Liver (tissue), 9 donors: ENCODE results near the gene KPNA6. TPM values are rescaled to one million over a fixed set of nuclear protein-coding genes. Genes with fewer than 3 reads are reported as not detected.

Source experiments
- DNase-seq: peaks from one replicate; pipeline ENCODE4 v3.0.0-alpha.2; 2017; ENCODE audit warnings: low spot score
- H3K27ac ChIP-seq, 2 donors: one replicate each; pipeline ENCODE4 v1.7.0; 2013; ENCODE audit warnings: inconsistent platforms in 2 of 2, low read length in 2 of 2, control low read depth in 1 of 2, low read depth in 1 of 2, mild to moderate bottlenecking in 1 of 2
- H3K27me3 ChIP-seq, 4 donors: one replicate each; pipeline versions ENCODE4 v1.6.1 to v1.7.0; 2013; ENCODE audit warnings: low read length in 3 of 4, inconsistent platforms in 1 of 4, mild to moderate bottlenecking in 1 of 4, moderate library complexity in 1 of 4; ENCODE audit not compliant: control insufficient read depth in 4 of 4, insufficient read depth in 4 of 4
- H3K36me3 ChIP-seq, 4 donors: one replicate each; pipeline versions ENCODE4 v1.6.1 to v1.7.0; 2013; ENCODE audit warnings: low read length in 3 of 4, mild to moderate bottlenecking in 3 of 4, low read depth in 1 of 4, moderate library complexity in 1 of 4; ENCODE audit not compliant: control insufficient read depth in 4 of 4, insufficient read depth in 3 of 4
- H3K4me1 ChIP-seq, 4 donors: one replicate each; pipeline versions ENCODE4 v1.6.1 to v1.7.0; 2013; ENCODE audit warnings: low read length in 3 of 4, mild to moderate bottlenecking in 3 of 4, moderate library complexity in 1 of 4; ENCODE audit not compliant: control insufficient read depth in 4 of 4, insufficient read depth in 4 of 4
- H3K4me3 ChIP-seq, 3 donors: one replicate each; pipeline versions ENCODE4 v1.6.1 to v1.7.0; 2013; ENCODE audit warnings: low read length in 3 of 3, control low read depth in 1 of 3, low read depth in 1 of 3, mild to moderate bottlenecking in 1 of 3
- H3K9ac ChIP-seq, 2 donors: one replicate each; pipeline ENCODE4 v1.7.0; 2013; ENCODE audit warnings: low read length in 2 of 2, mild to moderate bottlenecking in 2 of 2, moderate library complexity in 2 of 2, control low read depth in 1 of 2, low read depth in 1 of 2
- H3K9me3 ChIP-seq, 4 donors: one replicate each; pipeline versions ENCODE4 v1.6.1 to v1.7.0; 2013; ENCODE audit warnings: low read length in 3 of 4; ENCODE audit not compliant: control insufficient read depth in 4 of 4
- ATF3 ChIP-seq: IDR thresholded peaks from 2 replicates; pipeline ENCODE4 v1.6.1; 2016; ENCODE audit warnings: antibody characterized with exemption
- CTCF ChIP-seq: fragments of 150-350 bp; IDR thresholded peaks from 2 replicates; pipeline ENCODE4 v1.5.1; 2017; ENCODE audit warnings: improper control_type of control experiment, low read depth, low read length; ENCODE audit not compliant: missing input control
- EGR1 ChIP-seq, 2 donors: IDR thresholded peaks; 2 replicates each; pipeline ENCODE4 v1.6.1; 2016 to 2018; ENCODE audit warnings: antibody characterized with exemption in 2 of 2, low read depth in 2 of 2
- FOXA2 ChIP-seq: IDR thresholded peaks from 2 replicates; pipeline ENCODE4 v1.6.1; 2016; ENCODE audit warnings: antibody characterized with exemption
- GABPA ChIP-seq, 2 donors: IDR thresholded peaks in 1 of 2; conservative IDR thresholded peaks in 1 of 2; 2 replicates each; pipeline ENCODE4 v1.6.1; 2016; ENCODE audit warnings: antibody characterized with exemption in 2 of 2, mild to moderate bottlenecking in 1 of 2, moderate library complexity in 1 of 2
- HNF4A ChIP-seq, 2 donors: conservative IDR thresholded peaks; 2 replicates each; pipeline ENCODE4 v1.6.1; 2016; ENCODE audit warnings: antibody characterized with exemption in 2 of 2, mild to moderate bottlenecking in 2 of 2
- HNF4G ChIP-seq: IDR thresholded peaks from 2 replicates; pipeline ENCODE4 v1.6.1; 2016; ENCODE audit warnings: antibody characterized with exemption
- JUND ChIP-seq, 2 donors: IDR thresholded peaks; 2 replicates each; pipeline ENCODE4 v1.6.1; 2016; ENCODE audit warnings: antibody characterized with exemption in 2 of 2
- MAX ChIP-seq: IDR thresholded peaks from 2 replicates; pipeline ENCODE4 v1.6.1; 2016; ENCODE audit warnings: antibody characterized with exemption
- NR2F2 ChIP-seq: IDR thresholded peaks from 2 replicates; pipeline ENCODE4 v1.6.1; 2016; ENCODE audit warnings: antibody characterized with exemption
- RAD21 ChIP-seq, 2 donors: IDR thresholded peaks; 2 replicates each; pipeline ENCODE4 v1.6.1; 2016; ENCODE audit warnings: antibody characterized with exemption in 2 of 2, mild to moderate bottlenecking in 2 of 2
- REST ChIP-seq: IDR thresholded peaks from 2 replicates; pipeline ENCODE4 v1.6.1; 2016; ENCODE audit warnings: antibody characterized with exemption, mild to moderate bottlenecking
- RXRA ChIP-seq, 2 donors: IDR thresholded peaks; 2 replicates each; pipeline ENCODE4 v1.6.1; 2017 to 2018; ENCODE audit warnings: antibody characterized with exemption in 2 of 2, mild to moderate bottlenecking in 1 of 2
- SP1 ChIP-seq: IDR thresholded peaks from 2 replicates; pipeline ENCODE4 v1.6.1; 2018; ENCODE audit warnings: antibody characterized with exemption, mild to moderate bottlenecking
- TAF1 ChIP-seq: conservative IDR thresholded peaks from 2 replicates; pipeline ENCODE4 v1.6.1; 2016; ENCODE audit warnings: antibody characterized with exemption, mild to moderate bottlenecking
- YY1 ChIP-seq: IDR thresholded peaks from 2 replicates; pipeline ENCODE4 v1.6.1; 2016; ENCODE audit warnings: antibody characterized with exemption, mild to moderate bottlenecking
- ZBTB33 ChIP-seq: IDR thresholded peaks from 2 replicates; pipeline ENCODE4 v1.6.1; 2016; ENCODE audit warnings: antibody characterized with exemption
- WGBS: extraction: QIAGEN DNeasy Blood & Tissue Kit; methylation state at CpG from one replicate; pipeline ENCODE4 v1.1.7; 2013; 5-methylcytosine and 5-hydroxymethylcytosine counted together
- polyA plus RNA-seq, 2 donors: library from polyadenylated mRNA; stranded (reverse) in 1 of 2; unstranded in 1 of 2; fragments of 200-250 nt in 1 of 2; fragments of >200 nt in 1 of 2; fragmentation: Nextera tagmentation in 1 of 2; extraction: Ambion mirVana in 1 of 2; gene quantifications; one replicate each; pipeline versions ENCODE4 v1.2.1 to v1.2.3, GENCODE V29; 2013 to 2015
- total RNA-seq, 2 donors: library from RNA; depleted of rRNA; stranded (reverse); fragments of >200 nt; gene quantifications; one replicate each; pipeline ENCODE4 v1.2.3, GENCODE V29; 2014
- donor health status: healthy.
- donor health status: healthy.
- donor health status: healthy.
- donor health status: healthy.
- donor health status: healthy.

KPNA6 gene
- total and polyA plus RNA-seq, 4 donors = 9.3 to 23.2 (median 16.7) TPM

- TF ChIP-seq CTCF = no peak
- no peak for TF ChIP-seq ATF3
- TF ChIP-seq EGR1 (IDR thresholded peaks at IDR 0.05; ENCODE audit: low read depth in 2 of 2) = no peak
- TF ChIP-seq FOXA2 = no peak
- no peak for TF ChIP-seq HNF4G
- TF ChIP-seq RXRA (IDR thresholded peaks at IDR 0.05) = no peak
Measured at GRCh38 chr1:32062867-32063230, 45.0 kb upstream of the KPNA6 start (continued).

GRCh38 chr1:32063261-32063681 is 44.6 kb upstream of the KPNA6 start:
- Histone ChIP-seq H3K9ac (no peak overlapping the region), H3K4me3 (no peak overlapping the region), H3K36me3 (peaks cover 0 to 27% (median 21%) of the 10 kb centered on the region in 4 donors), H3K9me3 (no peaks in the 10 kb centered on the region), H3K4me1 (peaks cover 0 to 8% (median 5%) of the 10 kb centered on the region in 4 donors), H3K27ac (no peak overlapping the region), H3K27me3 (no peaks in the 10 kb centered on the region)
- 64% methylated on average over 1 of the region's 1 CpG for WGBS
- DNase-seq = no peak
- TF ChIP-seq JUND (IDR thresholded peaks at IDR 0.05) (no peak), HNF4A (conservative IDR thresholded peaks at IDR 0.05) (no peak), HNF4G (no peak), RAD21 (IDR thresholded peaks at IDR 0.05) (peak; percentile 84 to 91), SP1 (no peak), RXRA (IDR thresholded peaks at IDR 0.05) (no peak), MAX (no peak), ZBTB33 (no peak), EGR1 (IDR thresholded peaks at IDR 0.05; ENCODE audit: low read depth in 2 of 2) (no peak), ATF3 (no peak), CTCF (peak; percentile 58), REST (no peak), GABPA (IDR thresholded peaks at IDR 0.05 in 1 of 2, conservative IDR thresholded peaks at IDR 0.05 in 1 of 2) (no peak), YY1 (no peak), NR2F2 (no peak), TAF1 (no peak), FOXA2 (no peak)
